ENCODE results near the gene ITCH. TPM values are rescaled to one million over a fixed set of nuclear protein-coding genes. Genes with fewer than 3 reads are reported as not detected.
"Not testable (repeated sequence)": the region's sequence is repeated elsewhere in the genome, so short reads cannot be mapped to it uniquely, and the experiment has no call there.

Gene ITCH
- total RNA-seq, 2 experiments from 2014 or later = 41.4 to 43.5 TPM

GRCh38 chr20:34367155-34367554, 4.1 kb downstream of the ITCH start:
- CTCF ChIA-PET = interaction anchor here (0.5 to 2.8 kb wide), 4 partner anchors 18 to 73 kb away, joined by 3 to 9 read pairs (median 4); no protein-coding TSS in a partner anchor
- Mint-ChIP-seq H3K36me3 (ENCODE audit: low read depth) (peaks cover 38% of the 10 kb centered on the region), H3K4me3 (no peak overlapping the region), H3K27me3 (no peaks in the 10 kb centered on the region), H3K27ac (no peak overlapping the region), H3K4me1 (peaks cover 55% of the 10 kb centered on the region), H3K9me3 (ENCODE audit: low read depth) (no peaks in the 10 kb centered on the region)
- no peak for DNase-seq
- intact Hi-C loops (cut with DNase I, micrococcal nuclease) = no loop called here
- no peak for ATAC-seq
- POLR2A ChIA-PET = interaction anchor here (0.7 kb wide), 2 partner anchors 859 to 948 kb away, joined by 5 read pairs; partner anchors contain the start of gene MMP24

DNA sequence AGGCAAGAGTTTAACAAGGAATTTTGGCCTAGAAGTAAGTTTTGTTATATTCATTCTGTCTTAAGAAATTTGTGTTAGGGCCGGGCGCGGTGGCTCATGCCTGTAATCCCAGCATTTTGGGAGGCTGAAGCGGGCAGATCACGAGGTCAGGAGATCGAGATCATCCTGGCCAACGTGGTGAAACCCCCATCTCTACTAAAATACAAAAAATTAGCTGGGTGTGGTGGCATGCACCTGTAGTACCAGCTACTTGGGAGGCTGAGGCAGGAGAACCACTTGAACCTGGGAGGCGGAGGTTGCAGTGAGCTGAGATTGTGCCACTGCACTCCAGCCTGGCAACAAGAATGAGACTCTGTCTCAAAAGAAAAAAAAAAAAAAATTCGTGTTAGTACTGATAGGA, 4.8 kb downstream of the ITCH start:
- POLR2A ChIA-PET = interaction anchor here (0.7 kb wide), 1 partner anchor 256 kb away, joined by 5 read pairs; the partner anchor contains the start of gene EIF2S2
- peaks cover 55% of the 10 kb centered on the region for H3K4me1 Mint-ChIP-seq
- intact Hi-C loops (cut with DNase I, micrococcal nuclease) = not testable (repeated sequence)

DNA sequence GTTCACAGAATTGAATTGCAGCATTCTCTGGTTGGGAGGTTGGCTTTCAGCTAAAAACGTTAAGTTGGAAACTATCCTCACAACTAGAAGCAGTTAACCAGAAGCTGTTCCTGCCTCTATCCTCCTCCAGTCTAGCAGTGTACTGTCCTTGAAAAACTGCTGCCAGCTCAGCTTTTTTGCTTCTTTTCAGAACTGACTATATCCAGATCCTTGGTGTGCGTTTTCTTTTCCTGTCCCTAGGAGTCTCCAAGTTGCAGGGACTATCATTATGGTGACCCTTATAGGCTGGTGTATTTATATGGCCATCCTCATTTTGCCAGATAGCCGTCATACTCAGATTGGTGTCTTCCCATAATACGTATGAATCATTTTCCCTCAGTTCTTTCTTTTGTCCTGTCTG, 5.5 kb downstream of the ITCH start:
- ChIA-PET POLR2A (no interaction called here), CTCF (interaction anchor here (1.6 kb wide), 1 partner anchor 56 kb away, joined by 5 read pairs; no protein-coding TSS in a partner anchor)
- DNase-seq (no peak), ATAC-seq (no peak)
- intact Hi-C loops (cut with DNase I, micrococcal nuclease) = no loop called here
- H3K27ac Mint-ChIP-seq = no peak overlapping the region
- H3K27me3 Mint-ChIP-seq = no peaks in the 10 kb centered on the region
- H3K36me3 Mint-ChIP-seq (ENCODE audit: low read depth) = peaks cover 37% of the 10 kb centered on the region
- H3K4me1 Mint-ChIP-seq = peaks cover 51% of the 10 kb centered on the region
- H3K9me3 Mint-ChIP-seq (ENCODE audit: low read depth) = no peaks in the 10 kb centered on the region
- H3K4me3 Mint-ChIP-seq = no peak overlapping the region

More for the DNA sequence above, 4.8 kb downstream of the ITCH start:
- CTCF ChIA-PET = interaction anchor here (1.6 to 2.8 kb wide), 2 partner anchors 55 kb away, joined by 5 to 9 read pairs; no protein-coding TSS in a partner anchor
- DNase-seq; H3K27me3 Mint-ChIP-seq; H3K9me3 Mint-ChIP-seq (ENCODE audit: low read depth); H3K27ac Mint-ChIP-seq; ATAC-seq; H3K4me3 Mint-ChIP-seq: not testable (repeated sequence)
- peaks cover 38% of the 10 kb centered on the region for H3K36me3 Mint-ChIP-seq (ENCODE audit: low read depth)

DNA sequence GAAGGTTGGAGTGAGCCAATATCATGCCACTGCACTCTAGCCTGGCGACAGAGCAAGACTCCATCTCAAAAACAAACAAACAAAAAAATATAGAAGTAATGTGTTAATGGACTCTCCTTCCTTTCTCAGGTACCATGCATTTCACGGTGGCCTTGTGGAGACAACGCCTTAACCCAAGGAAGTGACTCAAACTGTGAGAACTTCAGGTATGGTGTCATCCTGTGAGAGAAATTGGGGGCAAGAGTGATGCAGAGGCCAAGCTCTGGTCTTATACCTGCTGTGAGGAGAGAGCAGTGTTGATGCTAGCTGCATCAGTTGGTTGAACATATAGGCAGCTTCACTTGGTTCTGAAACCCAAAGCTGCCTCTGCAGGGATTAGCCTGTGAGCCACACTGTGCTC, 6.2 kb downstream of the ITCH start:
- peaks cover 48% of the 10 kb centered on the region for H3K4me1 Mint-ChIP-seq

GRCh38 chr20:34370062-34370461, 7.0 kb downstream of the ITCH start:
- POLR2A ChIA-PET = no interaction called here
- CTCF ChIA-PET = no interaction called here
- no peak overlapping the region for H3K4me3 Mint-ChIP-seq

More for the DNA sequence above, 6.2 kb downstream of the ITCH start:
- intact Hi-C loops (cut with DNase I, micrococcal nuclease) = no loop called here
- ATAC-seq (peak; percentile 87), DNase-seq (peak; percentile 39)
- Mint-ChIP-seq H3K9me3 (ENCODE audit: low read depth) (no peaks in the 10 kb centered on the region), H3K4me3 (no peak overlapping the region), H3K27me3 (no peaks in the 10 kb centered on the region), H3K36me3 (ENCODE audit: low read depth) (peaks cover 41% of the 10 kb centered on the region), H3K27ac (no peak overlapping the region)
- ChIA-PET CTCF (interaction anchor here (1.6 kb wide), 1 partner anchor 57 kb away, joined by 5 read pairs; no protein-coding TSS in a partner anchor), POLR2A (no interaction called here)

GRCh38 chr20:34373445-34373844, 10.4 kb downstream of the ITCH start:
- intact Hi-C loops (cut with DNase I, micrococcal nuclease) = no loop called here
- Mint-ChIP-seq H3K4me3 (no peak overlapping the region), H3K36me3 (ENCODE audit: low read depth) (peaks cover 40% of the 10 kb centered on the region), H3K4me1 (peaks cover 34% of the 10 kb centered on the region), H3K27ac (no peak overlapping the region), H3K9me3 (ENCODE audit: low read depth) (no peaks in the 10 kb centered on the region), H3K27me3 (no peaks in the 10 kb centered on the region)
- ChIA-PET CTCF (interaction anchor here (0.7 kb wide), 3 partner anchors 28 to 185 kb away, joined by 3 to 4 read pairs (median 4); partner anchors contain the start of gene MAP1LC3A), POLR2A (interaction anchor here (0.7 kb wide), 1 partner anchor 70 kb away, joined by 3 read pairs; the partner anchor contains the start of gene AHCY)
- ATAC-seq (no peak), DNase-seq (no peak)

More at GRCh38 chr20:34370062-34370461, 7.0 kb downstream of the ITCH start:
- DNase-seq (no peak), ATAC-seq (no peak)
- Mint-ChIP-seq H3K27ac (no peak overlapping the region), H3K27me3 (no peaks in the 10 kb centered on the region), H3K9me3 (ENCODE audit: low read depth) (no peaks in the 10 kb centered on the region), H3K36me3 (ENCODE audit: low read depth) (peaks cover 41% of the 10 kb centered on the region), H3K4me1 (peaks cover 47% of the 10 kb centered on the region)
- intact Hi-C loops (cut with DNase I, micrococcal nuclease) = no loop called here

DNA sequence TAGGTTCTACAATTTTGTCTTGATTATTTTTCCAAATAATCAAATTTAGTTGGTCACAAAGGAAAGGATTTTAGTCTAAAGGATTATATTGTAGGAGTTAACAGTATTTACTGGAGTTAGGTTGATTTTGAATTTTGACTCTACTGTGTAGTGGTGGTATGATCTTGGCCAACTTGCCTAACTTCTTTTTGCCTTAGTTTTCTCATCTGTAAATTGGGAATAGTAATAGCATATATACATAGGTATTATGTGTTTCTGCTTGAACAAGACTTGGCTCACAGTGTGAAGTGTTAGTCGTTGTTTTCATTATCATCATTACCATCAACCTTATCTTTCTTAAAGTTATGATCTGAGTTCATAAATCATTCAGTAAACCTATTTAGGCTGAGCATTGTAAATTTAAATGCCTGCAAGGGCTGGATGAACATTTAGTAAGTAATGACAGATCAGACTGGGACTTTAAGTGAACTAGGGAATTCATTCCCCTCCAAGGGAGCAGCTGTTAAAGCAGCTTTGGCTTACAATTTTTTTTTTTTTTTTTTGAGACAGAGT, 11.2 kb downstream of the ITCH start:
- H3K36me3 Mint-ChIP-seq (ENCODE audit: low read depth) = peaks cover 36% of the 10 kb centered on the region
- intact Hi-C loops (cut with DNase I, micrococcal nuclease) = no loop called here
- DNase-seq (no peak), ATAC-seq (no peak)
- no peaks in the 10 kb centered on the region for H3K27me3 Mint-ChIP-seq
- H3K4me1 Mint-ChIP-seq = peaks cover 30% of the 10 kb centered on the region
- H3K4me3 Mint-ChIP-seq = no peak overlapping the region
- H3K9me3 Mint-ChIP-seq (ENCODE audit: low read depth) = no peaks in the 10 kb centered on the region
- ChIA-PET POLR2A (no interaction called here), CTCF (interaction anchor here (0.7 kb wide), 2 partner anchors 27 to 63 kb away, joined by 3 to 4 read pairs; no protein-coding TSS in a partner anchor)
- no peak overlapping the region for H3K27ac Mint-ChIP-seq

- CTCF ChIA-PET = interaction anchor here (1.0 kb wide), 1 partner anchor 62 kb away, joined by 3 read pairs; no protein-coding TSS in a partner anchor
- peaks cover 30% of the 10 kb centered on the region for H3K36me3 Mint-ChIP-seq (ENCODE audit: low read depth)
- intact Hi-C loops (cut with DNase I, micrococcal nuclease) = no loop called here
- no peaks in the 10 kb centered on the region for H3K9me3 Mint-ChIP-seq (ENCODE audit: low read depth)
- DNase-seq (no peak), ATAC-seq (no peak)
- no peak overlapping the region for H3K4me3 Mint-ChIP-seq
- H3K4me1 Mint-ChIP-seq = peaks cover 23% of the 10 kb centered on the region
- POLR2A ChIA-PET = interaction anchor here (1.0 kb wide), 1 partner anchor 13 kb away, joined by 3 read pairs; the partner anchor contains the start of gene ITCH
- no peaks in the 10 kb centered on the region for H3K27me3 Mint-ChIP-seq
- no peak overlapping the region for H3K27ac Mint-ChIP-seq
These were observed 12.9 kb downstream of the ITCH start for GRCh38 chr20:34375977-34376430.

- intact Hi-C loops (cut with DNase I, micrococcal nuclease) = no loop called here
- peaks cover 23% of the 10 kb centered on the region for H3K36me3 Mint-ChIP-seq (ENCODE audit: low read depth)
- H3K4me3 Mint-ChIP-seq = no peak overlapping the region
- POLR2A ChIA-PET = interaction anchor here (1.0 kb wide), 1 partner anchor 14 kb away, joined by 3 read pairs; the partner anchor contains the start of gene ITCH
- peak; percentile 30 for ATAC-seq
- H3K9me3 Mint-ChIP-seq (ENCODE audit: low read depth) = no peaks in the 10 kb centered on the region
- CTCF ChIA-PET = no interaction called here
- peak; percentile 18 for DNase-seq
- no peak overlapping the region for H3K27ac Mint-ChIP-seq
- H3K4me1 Mint-ChIP-seq = peaks cover 26% of the 10 kb centered on the region
- H3K27me3 Mint-ChIP-seq = no peaks in the 10 kb centered on the region
These were observed 14.2 kb downstream of the ITCH start for GRCh38 chr20:34377072-34377847.

DNA sequence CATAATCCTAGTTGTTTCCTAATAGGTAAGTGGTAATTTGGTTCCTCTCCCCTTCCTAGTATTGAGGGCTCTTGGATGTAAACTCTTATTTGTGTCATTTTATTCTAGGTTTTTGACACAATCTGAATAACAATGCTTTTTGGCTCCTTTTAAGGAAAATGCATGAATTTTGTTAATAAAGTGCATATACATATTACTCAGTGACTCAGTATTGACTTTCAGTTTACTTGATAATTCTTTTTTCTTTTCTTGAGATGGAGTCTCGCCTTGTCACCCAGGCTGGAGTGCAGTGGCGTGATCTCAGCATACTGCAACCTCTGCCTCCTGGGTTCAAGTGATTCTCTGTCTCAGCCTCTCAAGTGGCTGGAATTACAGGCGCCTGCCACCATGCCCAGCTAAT, 19.1 kb downstream of the ITCH start:
- no peaks in the 10 kb centered on the region for H3K9me3 Mint-ChIP-seq (ENCODE audit: low read depth)
- intact Hi-C loops (cut with DNase I, micrococcal nuclease) = no loop called here
- H3K4me3 Mint-ChIP-seq = no peak overlapping the region
- H3K4me1 Mint-ChIP-seq = peaks cover 14% of the 10 kb centered on the region
- no peak for ATAC-seq
- ChIA-PET POLR2A (no interaction called here), CTCF (no interaction called here)
- no peak overlapping the region for H3K27ac Mint-ChIP-seq
- H3K36me3 Mint-ChIP-seq (ENCODE audit: low read depth) = peaks cover 14% of the 10 kb centered on the region
- H3K27me3 Mint-ChIP-seq = no peaks in the 10 kb centered on the region
- DNase-seq = no peak

DNA sequence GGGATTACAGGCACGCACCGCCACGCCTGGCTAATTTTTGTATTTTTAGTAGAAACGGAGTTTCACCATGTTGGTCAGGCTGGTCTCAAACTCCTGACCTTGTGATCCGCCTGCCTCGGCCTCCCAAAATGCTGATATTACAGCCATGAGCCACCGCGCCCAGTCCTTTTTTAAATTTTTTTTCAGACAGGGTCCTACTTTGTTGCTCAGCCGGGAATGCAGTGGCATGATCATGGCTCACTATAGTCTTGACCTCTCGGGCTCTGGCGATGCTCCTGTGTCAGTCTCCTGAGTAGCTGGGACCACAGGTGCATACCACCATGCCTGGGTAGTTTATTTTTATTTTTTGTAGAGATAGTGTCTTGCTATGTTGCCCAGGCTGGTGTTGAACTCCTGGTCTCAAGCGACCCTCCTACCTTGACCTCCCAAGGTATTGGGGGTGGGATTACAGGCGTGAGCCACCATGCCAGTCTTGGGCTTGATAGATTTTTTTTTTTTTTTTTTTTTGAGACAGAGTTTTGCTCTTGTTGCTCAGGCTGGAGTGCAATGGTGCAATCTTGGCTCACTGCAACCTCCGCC, 19.9 kb downstream of the ITCH start:
- CTCF ChIA-PET = interaction anchor here (0.6 kb wide), 1 partner anchor 1197 kb away, joined by 4 read pairs; no protein-coding TSS in a partner anchor
- H3K9me3 Mint-ChIP-seq (ENCODE audit: low read depth); H3K4me3 Mint-ChIP-seq; DNase-seq; H3K4me1 Mint-ChIP-seq; intact Hi-C loops (cut with DNase I, micrococcal nuclease); H3K36me3 Mint-ChIP-seq (ENCODE audit: low read depth); H3K27me3 Mint-ChIP-seq; POLR2A ChIA-PET; H3K27ac Mint-ChIP-seq; ATAC-seq: not testable (repeated sequence)
